PFSK-1 (cell line): Measurements from ENCODE around the gene IGSF9.

Experiments used
- FOXP2 ChIP-seq: optimal IDR thresholded peaks from 2 replicates; pipeline ENCODE3; 2011; ENCODE audit warnings: borderline replicate concordance, control low read depth, inconsistent platforms; ENCODE audit not compliant: insufficient read depth; ENCODE audit errors: extremely low read length, extremely low read depth
- POLR2AphosphoS5 ChIP-seq: IDR thresholded peaks from 2 replicates; pipeline ENCODE4 v1.6.1; 2012; ENCODE audit warnings: low read depth, mild to moderate bottlenecking, control low read depth, low read length, moderate library complexity
- REST ChIP-seq, 2 experiments: IDR thresholded peaks; 2 replicates each; pipeline versions ENCODE4 v1.6.1 to v1.8.0; 2011 to 2012; ENCODE audit warnings: low read depth in 2 of 2, low read length in 2 of 2, control low read depth in 1 of 2, inconsistent platforms in 1 of 2, mild to moderate bottlenecking in 1 of 2, moderate library complexity in 1 of 2; ENCODE audit not compliant: insufficient read depth in 1 of 2
- SIN3A ChIP-seq: IDR thresholded peaks from 2 replicates; pipeline ENCODE4 v1.6.1; 2012; ENCODE audit warnings: mild to moderate bottlenecking, low read length, moderate library complexity, borderline replicate concordance; ENCODE audit not compliant: insufficient read depth
- TAF1 ChIP-seq: IDR thresholded peaks from 2 replicates; pipeline ENCODE4 v1.6.1; 2012; ENCODE audit warnings: low read length, control low read depth, borderline replicate concordance; ENCODE audit not compliant: insufficient read depth

Gene IGSF9

GRCh38 chr1:159915571-159916241 lies 29.7 kb downstream of the IGSF9 start:
- TF ChIP-seq POLR2AphosphoS5: no peak
- TF ChIP-seq REST (IDR thresholded peaks at IDR 0.05; ENCODE audit: insufficient read depth in 1 of 2, low read depth in 2 of 2, low read length in 2 of 2): no peak
- no peak for TF ChIP-seq SIN3A
- no peak for TF ChIP-seq FOXP2
- no peak for TF ChIP-seq TAF1

- TF ChIP-seq SIN3A: no peak
- no peak for TF ChIP-seq TAF1
- no peak for TF ChIP-seq FOXP2
- no peak for TF ChIP-seq REST (IDR thresholded peaks at IDR 0.05; ENCODE audit: insufficient read depth in 1 of 2, low read depth in 2 of 2, low read length in 2 of 2)
- TF ChIP-seq POLR2AphosphoS5: no peak
Observed at GRCh38 chr1:159914252-159915018, 31.0 kb downstream of the IGSF9 start.

GRCh38 chr1:159913451-159914192 lies 31.8 kb downstream of the IGSF9 start:
- no peak for TF ChIP-seq REST (IDR thresholded peaks at IDR 0.05; ENCODE audit: insufficient read depth in 1 of 2, low read depth in 2 of 2, low read length in 2 of 2)
- no peak for TF ChIP-seq SIN3A
- TF ChIP-seq FOXP2: no peak
- no peak for TF ChIP-seq TAF1
- TF ChIP-seq POLR2AphosphoS5: no peak

- TF ChIP-seq SIN3A (no peak), TAF1 (no peak), POLR2AphosphoS5 (no peak), FOXP2 (no peak), REST (IDR thresholded peaks at IDR 0.05; ENCODE audit: insufficient read depth in 1 of 2, low read depth in 2 of 2, low read length in 2 of 2) (no peak)
Observed at GRCh38 chr1:159911326-159912070, 33.9 kb downstream of the IGSF9 start.
